Gastroesophageal sphincter (tissue), 4 donors: ENCODE results near the gene CALB2. TPM values are rescaled to one million over a fixed set of nuclear protein-coding genes. Genes with fewer than 3 reads are reported as not detected.

Experiments
- ATAC-seq: fragments of 150-250 bp; one replicate; pipeline ENCODE4 v1.9.1; 2016; ENCODE audit warnings: mild to moderate bottlenecking, moderate library complexity
- H3K27ac ChIP-seq, 4 donors: fragments of 200-600 bp; sonication (generic) in 3 of 4; 1 replicate in 3 of 4; 2 replicates in 1 of 4; pipeline ENCODE4 v1.5.1; 2016 to 2019
- H3K27me3 ChIP-seq: fragments of 200-600 bp; sonication (generic); one replicate; pipeline ENCODE4 v1.5.1; 2019
- H3K36me3 ChIP-seq, 2 donors: fragments of 200-600 bp; sonication (generic); one replicate each; pipeline ENCODE4 v1.5.1; 2019; ENCODE audit warnings: control low read depth in 1 of 2
- H3K4me1 ChIP-seq, 3 donors: fragments of 200-600 bp; sonication (generic); 1 replicate in 2 of 3; 2 replicates in 1 of 3; pipeline ENCODE4 v1.5.1; 2016 to 2019; ENCODE audit warnings: control low read depth in 2 of 3
- H3K4me3 ChIP-seq, 2 donors: fragments of 200-600 bp; sonication (generic); one replicate each; pipeline ENCODE4 v1.5.1; 2019; ENCODE audit warnings: mild to moderate bottlenecking in 1 of 2, moderate library complexity in 1 of 2
- H3K9me3 ChIP-seq, 3 donors: fragments of 200-600 bp; sonication (generic); one replicate each; pipeline ENCODE4 v1.5.1; 2017 to 2019; ENCODE audit warnings: control low read depth in 2 of 3
- CTCF ChIP-seq, 4 experiments: fragments of 200-600 bp in 2 of 4; fragments of 450-650 bp in 2 of 4; sonication (generic) in 1 of 4; IDR thresholded peaks; one replicate each; pipeline ENCODE4 v1.5.1; 2017 to 2019; ENCODE audit warnings: antibody characterized with exemption in 4 of 4, mild to moderate bottlenecking in 2 of 4, moderate library complexity in 2 of 4
- EP300 ChIP-seq: sonication (generic); formaldehyde crosslinking; IDR thresholded peaks from one replicate; pipeline ENCODE4 v1.6.1; 2017; ENCODE audit warnings: antibody characterized with exemption, mild to moderate bottlenecking
- POLR2A ChIP-seq, 2 donors: fragments of 450-650 bp; IDR thresholded peaks; one replicate each; pipeline ENCODE4 v1.6.1; 2017; ENCODE audit warnings: antibody characterized with exemption in 2 of 2, mild to moderate bottlenecking in 2 of 2, moderate library complexity in 1 of 2
- POLR2AphosphoS5 ChIP-seq: sonication (generic); formaldehyde crosslinking; IDR thresholded peaks from one replicate; pipeline ENCODE4 v1.6.1; 2017; ENCODE audit warnings: antibody characterized with exemption
- WGBS, 2 donors: methylation state at CpG; one replicate each; pipeline ENCODE4 v1.1.5; 2018; ENCODE audit warnings: low coverage in 1 of 2; 5-methylcytosine and 5-hydroxymethylcytosine counted together
- total RNA-seq, 4 donors: library from RNA; depleted of rRNA; stranded (reverse); fragments of >200 nt; gene quantifications; one replicate each; pipeline ENCODE4 v1.1.0, GENCODE V29; 2016

Gene CALB2
- total RNA-seq, 4 donors from 2014 or later, result 0.85 to 2.8 TPM; not detected in 2

- Histone ChIP-seq H3K9me3 (peaks cover 0 to 2% (median 0%) of the 10 kb centered on the region in 3 donors), H3K27ac (no peak overlapping the region), H3K36me3 (no peaks in the 10 kb centered on the region), H3K4me1 (peaks cover 0 to 9% (median 0%) of the 10 kb centered on the region in 3 donors), H3K4me3 (no peak overlapping the region), H3K27me3 (peaks cover 60% of the 10 kb centered on the region)
- no peak for ATAC-seq
- no CpG with 5 or more reads among the region's 5 CpGs for WGBS, 2 donors
- TF ChIP-seq CTCF (IDR thresholded peaks at IDR 0.05) (no peak), POLR2AphosphoS5 (no peak), POLR2A (IDR thresholded peaks at IDR 0.05) (no peak), EP300 (no peak)
Measured at GRCh38 chr16:71410146-71410545, 51.6 kb downstream of the CALB2 start.

GRCh38 chr16:71412270-71413160 lies 54.0 kb downstream of the CALB2 start:
- Histone ChIP-seq H3K36me3 (no peaks in the 10 kb centered on the region), H3K27ac (no peak overlapping the region), H3K27me3 (peaks cover 59% of the 10 kb centered on the region), H3K4me3 (no peak overlapping the region), H3K4me1 (peaks cover 0 to 9% (median 0%) of the 10 kb centered on the region in 3 donors), H3K9me3 (no peaks in the 10 kb centered on the region)
- WGBS, 2 donors, result 25 to 80% methylated on average over 1 to 3 of the region's 24 CpGs
- peak; percentile 56 for ATAC-seq
- TF ChIP-seq POLR2AphosphoS5, result no peak
- TF ChIP-seq POLR2A (IDR thresholded peaks at IDR 0.05), result no peak
- peak in 3 of 4 experiments; percentile 77 to 89 (median 83) for TF ChIP-seq CTCF (IDR thresholded peaks at IDR 0.05)
- no peak for TF ChIP-seq EP300

GRCh38 chr16:71413341-71413740 lies 54.8 kb downstream of the CALB2 start:
- no peak overlapping the region for H3K4me3 ChIP-seq
- TF ChIP-seq CTCF (IDR thresholded peaks at IDR 0.05) (no peak), POLR2A (IDR thresholded peaks at IDR 0.05) (no peak), POLR2AphosphoS5 (no peak), EP300 (no peak)
- peaks cover 62% of the 10 kb centered on the region for H3K27me3 ChIP-seq
- WGBS, 2 donors, result 50 to 64% methylated on average over 2 of the region's 4 CpGs
- H3K9me3 ChIP-seq, result no peaks in the 10 kb centered on the region
- no peak overlapping the region for H3K27ac ChIP-seq
- no peak for ATAC-seq
- H3K36me3 ChIP-seq, result no peaks in the 10 kb centered on the region
- peaks cover 0 to 9% (median 0%) of the 10 kb centered on the region in 3 donors for H3K4me1 ChIP-seq

- Histone ChIP-seq H3K27me3 (peaks cover 55% of the 10 kb centered on the region), H3K9me3 (no peaks in the 10 kb centered on the region), H3K4me1 (peaks cover 0 to 9% (median 0%) of the 10 kb centered on the region in 3 donors), H3K27ac (no peak overlapping the region), H3K4me3 (no peak overlapping the region), H3K36me3 (no peaks in the 10 kb centered on the region)
- WGBS, 2 donors, result 80 to 84% methylated on average over 2 to 5 of the region's 5 CpGs
- TF ChIP-seq POLR2A (IDR thresholded peaks at IDR 0.05) (no peak), EP300 (no peak), POLR2AphosphoS5 (no peak), CTCF (IDR thresholded peaks at IDR 0.05) (no peak)
- no peak for ATAC-seq
Measured at GRCh38 chr16:71414038-71414437, 55.5 kb downstream of the CALB2 start.

GRCh38 chr16:71421911-71422310 lies 63.4 kb downstream of the CALB2 start:
- Histone ChIP-seq H3K4me3 (no peak overlapping the region), H3K36me3 (no peaks in the 10 kb centered on the region), H3K27me3 (peaks cover 76% of the 10 kb centered on the region), H3K9me3 (peaks cover 0 to 6% (median 0%) of the 10 kb centered on the region in 3 donors), H3K4me1 (no peaks in the 10 kb centered on the region), H3K27ac (no peak overlapping the region)
- 46 to 70% methylated on average over 3 of the region's 4 CpGs for WGBS, 2 donors
- no peak for ATAC-seq
- no peak for TF ChIP-seq POLR2AphosphoS5
- no peak for TF ChIP-seq EP300
- no peak for TF ChIP-seq POLR2A (IDR thresholded peaks at IDR 0.05)
- TF ChIP-seq CTCF (IDR thresholded peaks at IDR 0.05), result no peak
